ENCODE data around the gene PKHD1.
A peak's percentile ranks its signal among the peaks of the same experiment; 100 is the strongest.

The PKHD1 gene

DNA sequence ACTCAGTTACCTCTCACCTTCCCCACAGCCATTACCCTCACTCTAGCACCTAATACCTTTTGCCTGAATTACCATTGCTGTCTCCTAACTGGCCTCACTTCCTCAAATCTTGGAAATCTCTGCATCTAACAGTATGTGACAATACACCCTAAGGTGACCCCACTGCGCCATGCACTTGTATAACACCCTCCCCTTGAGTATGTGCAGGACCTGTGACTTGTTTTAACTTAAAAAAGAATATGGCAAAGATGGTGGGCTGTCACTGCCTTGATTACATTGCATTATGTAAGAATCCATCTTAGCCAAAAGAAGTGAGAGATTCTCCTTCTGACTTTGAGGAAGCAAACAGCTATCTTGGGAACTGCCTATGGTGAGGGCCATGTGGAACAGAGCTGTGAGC, 29.9 kb upstream of the PKHD1 start:
- H3K4me3 Mint-ChIP-seq = no peak overlapping the region
- H3K27me3 Mint-ChIP-seq = peaks cover 0 to under 1% of the 10 kb centered on the region in 2 donors

DNA sequence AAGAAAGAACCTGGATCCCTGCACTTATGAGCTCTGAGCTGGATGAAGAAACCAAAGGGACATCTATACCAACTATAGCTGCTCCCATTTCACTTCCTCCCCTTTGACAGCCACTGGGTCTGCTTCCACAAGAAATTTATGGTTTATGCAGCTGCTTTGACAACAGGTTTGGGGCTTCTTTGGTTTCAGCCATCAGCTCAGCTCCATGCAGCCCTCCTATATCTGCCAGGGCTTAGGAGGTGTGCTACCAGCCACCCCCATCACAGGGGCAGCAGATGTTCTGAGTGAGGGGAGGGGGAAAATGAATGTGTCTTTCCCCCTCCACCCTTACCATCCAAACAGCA, 29.2 kb upstream of the PKHD1 start:
- Mint-ChIP-seq H3K4me3 (no peak overlapping the region), H3K27ac (no peak overlapping the region), H3K27me3 (peaks cover 0 to 4% of the 10 kb centered on the region in 2 donors), H3K4me1 (no peaks in the 10 kb centered on the region), H3K36me3 (no peaks in the 10 kb centered on the region), H3K9me3 (peaks cover 10 to 18% of the 10 kb centered on the region in 2 donors)
- no peak for ATAC-seq (replicated peaks)
- no peak for DNase-seq

More for the DNA sequence above, 29.9 kb upstream of the PKHD1 start:
- ATAC-seq (replicated peaks) (no peak), DNase-seq (no peak)
- H3K4me1 Mint-ChIP-seq = no peaks in the 10 kb centered on the region
- H3K9me3 Mint-ChIP-seq = peaks cover 11 to 14% of the 10 kb centered on the region in 2 donors
- no peak overlapping the region for H3K27ac Mint-ChIP-seq
- H3K36me3 Mint-ChIP-seq = no peaks in the 10 kb centered on the region

DNA sequence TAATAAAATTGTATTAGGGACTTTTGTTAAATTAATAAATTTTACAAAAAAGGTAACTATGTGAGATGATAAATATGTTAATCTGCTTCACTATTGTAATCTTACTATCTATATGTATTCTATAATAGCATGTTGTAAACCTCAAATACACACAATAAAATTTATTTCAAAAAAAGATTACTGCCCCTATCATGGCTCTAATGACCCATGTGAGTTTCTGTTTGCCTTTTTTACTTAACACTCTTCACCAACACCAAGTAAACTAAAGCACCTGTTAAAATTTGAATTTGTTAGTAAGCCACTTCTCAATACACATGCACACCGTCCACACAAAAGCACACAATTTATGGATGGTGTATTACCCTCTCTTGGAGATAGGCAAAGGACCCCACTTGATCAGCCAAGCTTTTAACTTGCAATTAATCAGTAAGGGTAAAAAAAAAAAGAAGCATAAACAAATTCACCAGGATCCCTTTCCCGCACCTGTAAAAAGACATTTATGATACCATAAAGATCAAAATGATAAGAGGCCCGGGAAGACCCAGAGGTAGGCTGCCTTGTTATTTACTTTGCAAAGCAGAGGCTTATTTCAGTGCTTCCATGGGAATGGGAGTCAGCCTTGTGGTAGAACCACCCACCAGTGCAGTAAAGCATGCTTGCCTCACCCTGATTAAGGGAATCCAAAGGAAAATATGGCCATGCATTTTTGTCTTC, 28.6 kb upstream of the PKHD1 start:
- ATAC-seq (replicated peaks) (no peak), DNase-seq (no peak)
- Mint-ChIP-seq H3K27ac (no peak overlapping the region), H3K9me3 (peaks cover 7 to 18% of the 10 kb centered on the region in 2 donors), H3K27me3 (peaks cover 0 to 4% of the 10 kb centered on the region in 2 donors), H3K4me3 (no peak overlapping the region), H3K36me3 (no peaks in the 10 kb centered on the region), H3K4me1 (no peaks in the 10 kb centered on the region)

GRCh38 chr6:52115145-52115741, 27.8 kb upstream of the PKHD1 start:
- H3K9me3 Mint-ChIP-seq = peaks cover 7 to 16% of the 10 kb centered on the region in 2 donors
- H3K27me3 Mint-ChIP-seq = peaks cover 0 to 4% of the 10 kb centered on the region in 2 donors
- no peaks in the 10 kb centered on the region for H3K4me1 Mint-ChIP-seq

GRCh38 chr6:52109171-52109571, 21.8 kb upstream of the PKHD1 start:
- Mint-ChIP-seq H3K9me3 (peaks cover 0 to 7% of the 10 kb centered on the region in 2 donors), H3K4me3 (no peak overlapping the region), H3K27ac (no peak overlapping the region), H3K27me3 (peaks cover 0 to 4% of the 10 kb centered on the region in 2 donors), H3K36me3 (no peaks in the 10 kb centered on the region), H3K4me1 (peaks cover 0 to 2% of the 10 kb centered on the region in 2 donors)
- DNase-seq = no peak
- ATAC-seq (replicated peaks) = no peak

More at GRCh38 chr6:52115145-52115741, 27.8 kb upstream of the PKHD1 start:
- DNase-seq (no peak), ATAC-seq (replicated peaks) (no peak)
- Mint-ChIP-seq H3K4me3 (no peak overlapping the region), H3K27ac (no peak overlapping the region), H3K36me3 (no peaks in the 10 kb centered on the region)

DNA sequence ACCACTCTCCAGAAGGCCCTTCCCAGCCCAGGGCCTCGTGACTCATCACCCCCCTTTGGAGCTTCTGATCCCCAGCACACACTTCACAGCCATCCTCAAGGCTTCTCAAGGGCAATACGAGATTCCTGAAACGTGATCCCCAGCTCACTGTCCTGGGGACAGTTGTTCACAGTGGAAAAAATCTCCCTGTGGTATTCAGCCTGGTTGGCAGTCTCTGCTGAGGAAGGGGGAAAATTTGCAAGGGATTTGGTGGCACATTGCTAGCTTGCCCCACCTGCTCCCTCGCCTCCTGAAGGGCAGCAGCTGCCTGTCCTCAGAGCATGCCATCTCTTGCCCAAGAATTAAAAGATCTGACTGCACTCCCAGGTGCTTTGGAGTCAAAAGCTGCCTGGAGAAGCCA, 20.7 kb upstream of the PKHD1 start:
- no peak overlapping the region for H3K27ac Mint-ChIP-seq
- no peak for DNase-seq
- H3K27me3 Mint-ChIP-seq = peaks cover 0 to 4% of the 10 kb centered on the region in 2 donors
- no peaks in the 10 kb centered on the region for H3K36me3 Mint-ChIP-seq
- H3K4me1 Mint-ChIP-seq = peaks cover 2% of the 10 kb centered on the region in 2 donors
- H3K4me3 Mint-ChIP-seq = no peak overlapping the region
- H3K9me3 Mint-ChIP-seq = peaks cover 0 to 7% of the 10 kb centered on the region in 2 donors
- no peak for ATAC-seq (replicated peaks)

DNA sequence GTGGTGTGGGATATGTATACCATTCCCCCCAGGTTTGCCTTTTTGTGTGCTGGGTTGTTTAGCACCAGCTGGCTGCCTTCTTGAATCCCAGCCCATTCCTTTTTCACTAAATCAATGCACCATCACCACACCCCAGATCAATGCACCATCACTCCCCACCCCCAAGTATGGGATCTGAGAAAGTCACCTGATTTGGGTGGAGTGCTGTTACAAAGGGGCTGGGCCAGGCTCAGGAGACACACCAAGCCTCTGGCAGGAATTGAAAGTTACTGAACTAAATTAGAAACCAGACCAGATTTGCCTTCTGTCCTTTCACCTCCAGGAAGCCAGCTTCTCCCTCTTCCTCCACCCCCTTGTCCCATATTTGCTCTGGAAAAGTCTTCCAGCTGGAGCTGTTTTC, 19.6 kb upstream of the PKHD1 start:
- DNase-seq = no peak
- H3K4me1 Mint-ChIP-seq = peaks cover 8 to 14% of the 10 kb centered on the region in 2 donors
- H3K4me3 Mint-ChIP-seq = no peak overlapping the region
- no peaks in the 10 kb centered on the region for H3K36me3 Mint-ChIP-seq
- ATAC-seq (replicated peaks) = no peak
- H3K9me3 Mint-ChIP-seq = peaks cover 0 to 5% of the 10 kb centered on the region in 2 donors
- H3K27ac Mint-ChIP-seq = peak overlapping the region; percentile 75
- H3K27me3 Mint-ChIP-seq = no peaks in the 10 kb centered on the region

DNA sequence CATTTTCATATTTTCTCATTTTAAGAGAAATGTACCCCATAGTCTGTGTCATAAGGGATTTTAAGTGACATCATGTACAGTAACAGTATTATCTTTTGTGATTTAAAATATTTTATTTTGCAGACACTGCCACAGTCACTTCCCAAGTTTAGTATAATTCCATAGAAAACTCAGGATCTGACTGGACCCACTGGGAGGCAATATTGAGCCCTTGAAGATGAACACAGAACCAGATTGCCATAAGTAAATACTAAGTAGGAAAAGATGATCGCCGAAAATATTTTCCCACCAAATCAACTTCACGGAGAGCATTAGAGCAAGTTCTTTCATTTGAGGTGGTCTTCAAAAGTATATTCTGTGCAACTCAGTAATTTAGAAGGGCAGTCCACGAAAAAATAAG, 17.6 kb upstream of the PKHD1 start:
- Mint-ChIP-seq H3K27ac (no peak overlapping the region), H3K27me3 (peaks cover 0 to 5% of the 10 kb centered on the region in 2 donors), H3K4me3 (no peak overlapping the region), H3K9me3 (no peaks in the 10 kb centered on the region), H3K36me3 (no peaks in the 10 kb centered on the region), H3K4me1 (peaks cover 8 to 16% of the 10 kb centered on the region in 2 donors)
- ATAC-seq (replicated peaks) (no peak), DNase-seq (no peak)

DNA sequence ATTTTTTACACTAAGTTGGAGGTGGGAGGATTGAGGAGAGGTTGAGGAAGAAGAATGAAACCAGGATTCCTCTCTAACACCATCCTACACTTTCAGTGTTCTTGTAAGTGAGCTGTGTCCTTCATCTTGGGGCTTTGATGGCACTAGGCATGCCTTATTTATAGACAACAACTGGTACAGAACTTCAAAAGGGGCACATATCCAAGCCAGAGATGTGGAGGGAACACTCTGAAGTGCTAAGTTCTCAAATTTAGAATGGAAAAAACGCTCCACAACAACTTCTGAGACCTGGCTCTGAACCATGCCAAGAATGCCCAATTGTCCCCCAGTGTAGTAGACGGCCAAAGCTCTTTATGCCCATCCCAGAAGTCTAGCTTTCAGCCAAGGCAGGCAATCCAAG, 16.2 kb upstream of the PKHD1 start:
- H3K27me3 Mint-ChIP-seq = peaks cover 0 to 8% of the 10 kb centered on the region in 2 donors

DNA sequence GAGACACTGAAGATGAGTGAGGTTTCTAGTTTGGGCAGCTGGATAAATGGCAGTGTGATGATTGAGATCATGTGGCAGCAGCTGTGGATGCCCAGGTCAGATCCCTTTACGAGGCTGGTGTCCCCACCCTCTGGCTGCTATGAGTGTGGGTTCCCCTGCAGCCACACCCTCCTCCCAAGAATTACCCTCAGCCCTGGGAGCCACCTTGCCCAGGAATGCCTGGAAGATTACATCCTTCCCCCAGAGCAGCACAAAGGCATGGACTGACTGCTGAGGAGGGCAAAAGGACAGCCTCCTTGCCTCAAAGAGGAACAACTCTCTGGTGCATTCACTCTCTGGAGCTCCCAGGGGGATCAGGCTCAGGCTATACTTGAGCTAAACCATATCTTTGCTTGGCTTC, 15.0 kb upstream of the PKHD1 start:
- peaks cover 0 to 8% of the 10 kb centered on the region in 2 donors for H3K27me3 Mint-ChIP-seq

More for the DNA sequence above, 16.2 kb upstream of the PKHD1 start:
- no peaks in the 10 kb centered on the region for H3K36me3 Mint-ChIP-seq
- ATAC-seq (replicated peaks) = no peak
- no peak overlapping the region for H3K27ac Mint-ChIP-seq
- peaks cover 8 to 16% of the 10 kb centered on the region in 2 donors for H3K4me1 Mint-ChIP-seq
- DNase-seq = no peak
- H3K4me3 Mint-ChIP-seq = no peak overlapping the region
- no peaks in the 10 kb centered on the region for H3K9me3 Mint-ChIP-seq

DNA sequence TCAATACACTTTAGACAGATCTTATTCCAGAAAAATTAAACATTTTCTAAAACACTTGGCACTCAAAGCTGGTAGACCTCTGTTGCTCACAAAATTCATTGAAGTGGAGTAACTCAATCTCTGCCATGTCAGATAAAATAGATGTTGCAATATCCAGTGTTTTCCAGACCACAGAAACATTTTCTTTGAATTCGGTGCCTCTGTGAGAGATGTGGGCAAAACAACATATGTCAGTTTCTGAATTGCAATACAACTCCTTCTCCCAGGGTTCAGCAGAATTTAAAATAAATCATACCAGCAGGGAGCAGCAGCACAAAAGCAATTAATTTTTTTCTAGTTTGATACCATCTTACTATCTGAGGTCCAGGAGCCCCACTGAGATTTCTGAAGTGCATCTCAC, 11.3 kb upstream of the PKHD1 start:
- peaks cover 2 to 4% of the 10 kb centered on the region in 2 donors for H3K36me3 Mint-ChIP-seq
- DNase-seq = no peak
- peaks cover 6 to 16% of the 10 kb centered on the region in 2 donors for H3K4me1 Mint-ChIP-seq
- peak overlapping the region; percentile 37 for H3K27ac Mint-ChIP-seq
- H3K27me3 Mint-ChIP-seq = peaks cover 0 to 8% of the 10 kb centered on the region in 2 donors
- peaks cover 4 to 6% of the 10 kb centered on the region in 2 donors for H3K9me3 Mint-ChIP-seq
- ATAC-seq (replicated peaks) = no peak
- H3K4me3 Mint-ChIP-seq = no peak overlapping the region

More for the DNA sequence above, 15.0 kb upstream of the PKHD1 start:
- Mint-ChIP-seq H3K27ac (no peak overlapping the region), H3K4me3 (no peak overlapping the region), H3K9me3 (no peaks in the 10 kb centered on the region), H3K4me1 (peaks cover 8 to 16% of the 10 kb centered on the region in 2 donors), H3K36me3 (no peaks in the 10 kb centered on the region)
- DNase-seq (peak; percentile 4), ATAC-seq (replicated peaks) (peak; percentile 71 to 77)

DNA sequence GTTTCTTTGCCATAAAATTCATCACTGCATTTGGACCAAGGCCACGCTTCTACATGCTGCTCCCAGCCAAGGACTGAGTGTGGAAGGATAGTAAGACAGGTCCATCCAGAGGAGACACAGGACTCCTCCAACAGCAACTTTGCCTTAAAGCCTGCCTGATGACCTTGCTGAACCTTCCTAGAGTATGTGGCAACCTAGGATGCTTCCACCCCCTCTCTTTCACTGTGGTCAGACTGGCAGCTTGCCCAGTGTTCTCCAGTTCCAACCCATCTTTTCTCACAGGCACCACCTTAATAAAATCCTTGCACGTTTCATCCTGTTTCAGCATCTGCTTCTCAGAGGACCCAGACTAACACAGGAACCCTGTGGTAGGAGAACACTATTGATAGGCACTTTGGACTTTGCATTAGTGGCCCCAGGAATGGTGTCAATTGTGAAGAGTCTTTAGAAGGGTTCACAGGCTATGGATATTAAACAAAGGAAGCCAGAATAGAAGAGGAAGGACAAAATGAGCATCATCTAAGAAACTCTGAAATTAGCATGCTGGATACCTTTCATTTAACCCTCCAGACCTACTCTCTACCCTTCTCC, 2.4 kb upstream of the PKHD1 start:
- Mint-ChIP-seq H3K4me3 (no peak overlapping the region), H3K27me3 (peaks cover 0 to 8% of the 10 kb centered on the region in 2 donors), H3K36me3 (no peaks in the 10 kb centered on the region), H3K4me1 (peaks cover 5 to 10% of the 10 kb centered on the region in 2 donors), H3K27ac (no peak overlapping the region), H3K9me3 (peaks cover 0 to 4% of the 10 kb centered on the region in 2 donors)
- no peak for DNase-seq
- ATAC-seq (replicated peaks) = no peak

DNA sequence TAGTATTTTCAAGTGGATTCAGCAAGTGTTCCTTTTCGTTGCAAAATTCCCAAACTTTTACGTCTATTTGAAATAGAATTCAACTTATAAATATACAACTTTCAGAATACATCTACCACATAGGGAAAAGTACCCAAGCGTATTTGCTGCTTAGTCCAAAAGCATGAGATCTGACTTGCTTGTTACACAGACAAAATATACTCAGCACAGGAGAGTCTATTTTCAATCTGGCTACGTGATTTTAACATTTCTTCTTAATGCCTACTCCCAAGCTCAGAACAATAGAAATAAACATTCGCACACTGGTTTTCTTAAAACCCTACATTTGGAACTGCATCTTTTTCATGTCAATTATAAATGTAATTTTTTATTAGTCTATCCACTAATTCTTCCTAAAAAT, 672 bp downstream of the PKHD1 start:
- DNase-seq (no peak), ATAC-seq (replicated peaks) (no peak)
- H3K9me3 Mint-ChIP-seq = no peaks in the 10 kb centered on the region
- no peaks in the 10 kb centered on the region for H3K36me3 Mint-ChIP-seq
- H3K27ac Mint-ChIP-seq = no peak overlapping the region
- peaks cover 0 to 8% of the 10 kb centered on the region in 2 donors for H3K27me3 Mint-ChIP-seq
- H3K4me3 Mint-ChIP-seq = no peak overlapping the region
- H3K4me1 Mint-ChIP-seq = peaks cover 6 to 10% of the 10 kb centered on the region in 2 donors

GRCh38 chr6:52081237-52081636, 6.2 kb downstream of the PKHD1 start:
- Mint-ChIP-seq H3K36me3 (no peaks in the 10 kb centered on the region), H3K27ac (no peak overlapping the region), H3K27me3 (peaks cover 0 to 5% of the 10 kb centered on the region in 2 donors), H3K4me1 (peaks cover 0 to 4% of the 10 kb centered on the region in 2 donors), H3K4me3 (no peak overlapping the region), H3K9me3 (no peaks in the 10 kb centered on the region)
- ATAC-seq (replicated peaks) (no peak), DNase-seq (no peak)

All from stimulated activated naive B cell treated with anti-CD40 and anti-IgM and Interleukin-4, amounts not matched to agents 10 μg/mL and 1 μg/mL and 100 μg/mL, for 72 hours (primary cell).